CD4-positive, alpha-beta memory T cell (primary cell): ENCODE results near the gene NOL3. TPM values are rescaled to one million over a fixed set of nuclear protein-coding genes. Genes with fewer than 3 reads are reported as not detected.
A peak's percentile ranks its signal among the peaks of the same experiment; 100 is the strongest.

ENCODE experiments used
- CTCF ChIA-PET: fragments of 350-600 bp; sonication (Branson Sonifier 250); formaldehyde crosslinking; loops from one replicate; lab custom pipeline; 2021; ENCODE audit warnings: inconsistent platforms; ENCODE audit not compliant: partially characterized antibody; lab: Charles Lee
- POLR2A ChIA-PET: fragments of 350-600 bp; sonication (Branson Sonifier 250); formaldehyde crosslinking; loops from one replicate; lab custom pipeline; 2021; ENCODE audit not compliant: partially characterized antibody; lab: Charles Lee
- DNase-seq, 5 donors: peaks; one replicate each; pipeline versions ENCODE4 v3.0.0 to v3.0.0-alpha.2; 2020 to 2022; ENCODE audit warnings: mixed read lengths in 1 of 5
- H3K27ac ChIP-seq: one replicate; pipeline ENCODE4 v1.7.0; 2013; ENCODE audit warnings: low read depth, low read length
- H3K27me3 ChIP-seq: 2 replicates; pipeline ENCODE4 v1.7.0; 2013; ENCODE audit warnings: mild to moderate bottlenecking, low read length, moderate library complexity; ENCODE audit not compliant: insufficient read depth
- H3K36me3 ChIP-seq: 2 replicates; pipeline ENCODE4 v1.7.0; 2013; ENCODE audit warnings: mild to moderate bottlenecking, low read length, moderate library complexity; ENCODE audit not compliant: insufficient read depth
- H3K4me1 ChIP-seq: 2 replicates; pipeline ENCODE4 v1.7.0; 2013; ENCODE audit warnings: mild to moderate bottlenecking, low read length, moderate library complexity; ENCODE audit not compliant: insufficient read depth
- H3K4me3 ChIP-seq, 2 donors: one replicate each; pipeline ENCODE4 v1.7.0; 2013; ENCODE audit warnings: low read length in 2 of 2, mild to moderate bottlenecking in 1 of 2
- H3K9me3 ChIP-seq, 2 donors: one replicate each; pipeline ENCODE4 v1.7.0; 2013; ENCODE audit warnings: low read length in 2 of 2, control low read depth in 1 of 2; ENCODE audit not compliant: control insufficient read depth in 1 of 2
- H3K27ac Mint-ChIP-seq, 7 donors: one replicate each; pipeline ENCODE4 v1.8.0; 2020 to 2021; ENCODE audit warnings: mixed read lengths in 7 of 7, mild to moderate bottlenecking in 6 of 7, inconsistent platforms in 3 of 7, moderate library complexity in 3 of 7
- H3K27me3 Mint-ChIP-seq, 2 donors: one replicate each; pipeline ENCODE4 v1.8.0; 2020 to 2021; ENCODE audit warnings: mixed read lengths in 2 of 2
- H3K36me3 Mint-ChIP-seq, 2 donors: one replicate each; pipeline ENCODE4 v1.8.0; 2020 to 2021; ENCODE audit warnings: mixed read lengths in 2 of 2, inconsistent platforms in 1 of 2, mild to moderate bottlenecking in 1 of 2
- H3K4me1 Mint-ChIP-seq, 4 donors: one replicate each; pipeline ENCODE4 v1.8.0; 2020 to 2021; ENCODE audit warnings: mixed read lengths in 4 of 4, mild to moderate bottlenecking in 1 of 4
- H3K4me3 Mint-ChIP-seq, 8 donors: one replicate each; pipeline ENCODE4 v1.8.0; 2020 to 2021; ENCODE audit warnings: mixed read lengths in 8 of 8, mild to moderate bottlenecking in 7 of 8, moderate library complexity in 6 of 8, inconsistent platforms in 3 of 8
- H3K9me3 Mint-ChIP-seq, 8 donors: one replicate each; pipeline ENCODE4 v1.8.0; 2020 to 2021; ENCODE audit warnings: mixed read lengths in 8 of 8, mild to moderate bottlenecking in 5 of 8, inconsistent platforms in 3 of 8, moderate library complexity in 1 of 8
- intact Hi-C: fragments of 100-400 bp; cut with micrococcal nuclease; formaldehyde crosslinking; loops from one replicate; pipeline ENCODE4 v1.15.1; 2023
- polyA plus RNA-seq, 2 donors: library from polyadenylated mRNA; unstranded; fragments of 300-500 nt; fragmentation: Illumina TruSeq; gene quantifications; one replicate each; pipeline ENCODE4 v1.2.3, GENCODE V29; 2021
- total RNA-seq, 2 experiments: library from RNA; stranded (reverse); gene quantifications; one replicate each; pipeline ENCODE4 v1.2.3, GENCODE V29; 2021

NOL3 gene
- total and polyA plus RNA-seq, 4 experiments from 2014 or later, result 1.3 to 12.5 (median 5.7) TPM

- Histone ChIP-seq H3K4me3 (peak overlapping the region; percentile 64 to 95), H3K4me1 (peaks cover 79% of the 10 kb centered on the region), H3K27ac (peak overlapping the region; percentile 97), H3K27me3 (peaks cover 7% of the 10 kb centered on the region), H3K9me3 (no peaks in the 10 kb centered on the region), H3K36me3 (no peaks in the 10 kb centered on the region)
- Mint-ChIP-seq H3K27ac (peak overlapping the region; percentile 94 to 100 (median 99)), H3K9me3 (no peaks in the 10 kb centered on the region), H3K36me3 (peaks cover 4 to 18% of the 10 kb centered on the region in 2 donors), H3K27me3 (peaks cover 3% of the 10 kb centered on the region in 2 donors), H3K4me1 (peaks cover 36 to 73% (median 52%) of the 10 kb centered on the region in 4 donors), H3K4me3 (peak overlapping the region; percentile 92 to 96 (median 94))
- ChIA-PET CTCF (interaction anchor here (0.9 to 13.4 kb wide), 10 partner anchors 8 to 188 kb away, joined by 3 to 187 read pairs (median 10); partner anchors contain the start of genes B3GNT9, MATCAP1, NOL3 and TMEM208), POLR2A (interaction anchor here (0.6 to 13.1 kb wide), 25 partner anchors 6 to 555 kb away, joined by 3 to 320 read pairs (median 7); partner anchors contain the start of genes ATP6V0D1, B3GNT9, CBFB and CIAO2B)
- intact Hi-C loops, result loop anchor here (1.0 to 2.0 kb wide), 6 partner anchors 9 to 130 kb away; partner anchors contain the start of genes B3GNT9, CBFB, MATCAP1 and PHAF1
- peak; percentile 86 to 91 (median 88) for DNase-seq
These were observed 11.4 kb upstream of the NOL3 start for GRCh38 chr16:67158637-67159600.

GRCh38 chr16:67161595-67162058 is 8.7 kb upstream of the NOL3 start:
- intact Hi-C loops, result loop anchor here (2.0 to 5.0 kb wide), 3 partner anchors 65 to 215 kb away; partner anchors contain the start of genes FHOD1, SLC9A5 and TMEM208

GRCh38 chr16:67162506-67163163 is 7.7 kb upstream of the NOL3 start:
- ChIA-PET POLR2A (interaction anchor here (0.8 to 13.1 kb wide), 11 partner anchors 10 to 318 kb away, joined by 3 to 320 read pairs (median 7); partner anchors contain the start of genes ATP6V0D1, B3GNT9, CBFB and E2F4), CTCF (interaction anchor here (0.8 to 7.9 kb wide), 6 partner anchors 9 to 150 kb away, joined by 3 to 71 read pairs (median 10); no protein-coding TSS in a partner anchor)
- Mint-ChIP-seq H3K9me3 (no peaks in the 10 kb centered on the region), H3K36me3 (peaks cover 0 to 18% of the 10 kb centered on the region in 2 donors), H3K4me3 (peak overlapping the region; percentile 25 to 76 (median 56)), H3K4me1 (peaks cover 18 to 61% (median 33%) of the 10 kb centered on the region in 4 donors), H3K27ac (peak overlapping the region in 1 of 7 donors; percentile 35), H3K27me3 (peaks cover 13 to 18% of the 10 kb centered on the region in 2 donors)
- H3K9me3 ChIP-seq, result no peaks in the 10 kb centered on the region
- H3K4me3 ChIP-seq, result peak overlapping the region in 1 of 2 donors; percentile 54
- DNase-seq, result no peak
- H3K36me3 ChIP-seq, result no peaks in the 10 kb centered on the region
- no peak overlapping the region for H3K27ac ChIP-seq
- intact Hi-C loops, result loop anchor here (5.0 kb wide), 1 partner anchor 85 kb away; the partner anchor contains the start of genes FHOD1 and SLC9A5
- peaks cover 65% of the 10 kb centered on the region for H3K4me1 ChIP-seq
- peaks cover 25% of the 10 kb centered on the region for H3K27me3 ChIP-seq

More at GRCh38 chr16:67161595-67162058, 8.7 kb upstream of the NOL3 start:
- no peak for DNase-seq
- Histone ChIP-seq H3K4me3 (peak overlapping the region in 1 of 2 donors; percentile 95), H3K27ac (no peak overlapping the region), H3K4me1 (peaks cover 75% of the 10 kb centered on the region), H3K36me3 (no peaks in the 10 kb centered on the region), H3K9me3 (no peaks in the 10 kb centered on the region), H3K27me3 (peaks cover 19% of the 10 kb centered on the region)
- ChIA-PET POLR2A (interaction anchor here (0.9 to 13.1 kb wide), 11 partner anchors 9 to 319 kb away, joined by 3 to 320 read pairs (median 22); partner anchors contain the start of genes ATP6V0D1, B3GNT9, CBFB and EXOC3L1), CTCF (interaction anchor here (2.2 to 13.4 kb wide), 5 partner anchors 7 to 146 kb away, joined by 14 to 187 read pairs (median 58); partner anchors contain the start of genes MATCAP1 and NOL3)
- peak overlapping the region in 7 of 8 donors; percentile 42 to 92 (median 58) for H3K4me3 Mint-ChIP-seq
- H3K9me3 Mint-ChIP-seq, result no peaks in the 10 kb centered on the region
- H3K27me3 Mint-ChIP-seq, result peaks cover 8 to 13% of the 10 kb centered on the region in 2 donors
- H3K36me3 Mint-ChIP-seq, result peaks cover 4 to 18% of the 10 kb centered on the region in 2 donors
- peak overlapping the region in 1 of 7 donors; percentile 35 for H3K27ac Mint-ChIP-seq
- peaks cover 26 to 64% (median 43%) of the 10 kb centered on the region in 4 donors for H3K4me1 Mint-ChIP-seq

GRCh38 chr16:67163164-67163998 is 7.0 kb upstream of the NOL3 start:
- H3K4me3 Mint-ChIP-seq, result peak overlapping the region; percentile 8 to 81 (median 68)
- ChIA-PET POLR2A (interaction anchor here (0.8 to 13.1 kb wide), 12 partner anchors 10 to 183 kb away, joined by 3 to 320 read pairs (median 6); partner anchors contain the start of genes B3GNT9, CBFB, E2F4 and FHOD1), CTCF (interaction anchor here (0.8 to 7.9 kb wide), 7 partner anchors 10 to 202 kb away, joined by 3 to 71 read pairs (median 7); partner anchors contain the start of gene CES3)

GRCh38 chr16:67163999-67164558 is 6.3 kb upstream of the NOL3 start:
- ChIA-PET POLR2A (interaction anchor here (0.8 to 13.1 kb wide), 11 partner anchors 9 to 183 kb away, joined by 3 to 320 read pairs (median 4); partner anchors contain the start of genes B3GNT9, E2F4, MATCAP1 and NOL3), CTCF (interaction anchor here (1.4 to 7.9 kb wide), 5 partner anchors 11 to 146 kb away, joined by 4 to 71 read pairs (median 14); no protein-coding TSS in a partner anchor)
- Histone ChIP-seq H3K36me3 (no peaks in the 10 kb centered on the region), H3K27me3 (peaks cover 25% of the 10 kb centered on the region), H3K27ac (no peak overlapping the region), H3K4me1 (peaks cover 52% of the 10 kb centered on the region), H3K4me3 (peak overlapping the region in 1 of 2 donors; percentile 54), H3K9me3 (no peaks in the 10 kb centered on the region)
- H3K4me3 Mint-ChIP-seq, result peak overlapping the region; percentile 59 to 81 (median 70)
- H3K36me3 Mint-ChIP-seq, result peaks cover 0 to 13% of the 10 kb centered on the region in 2 donors
- peaks cover 17 to 22% of the 10 kb centered on the region in 2 donors for H3K27me3 Mint-ChIP-seq
- no peak overlapping the region for H3K27ac Mint-ChIP-seq
- intact Hi-C loops, result loop anchor here (5.0 kb wide), 1 partner anchor 83 kb away; the partner anchor contains the start of genes FHOD1 and SLC9A5
- no peaks in the 10 kb centered on the region for H3K9me3 Mint-ChIP-seq
- DNase-seq, result no peak
- peaks cover 5 to 53% (median 22%) of the 10 kb centered on the region in 4 donors for H3K4me1 Mint-ChIP-seq

More at GRCh38 chr16:67163164-67163998, 7.0 kb upstream of the NOL3 start:
- Histone ChIP-seq H3K4me1 (peaks cover 58% of the 10 kb centered on the region), H3K36me3 (no peaks in the 10 kb centered on the region), H3K27me3 (peaks cover 25% of the 10 kb centered on the region), H3K4me3 (peak overlapping the region in 1 of 2 donors; percentile 54), H3K9me3 (no peaks in the 10 kb centered on the region), H3K27ac (no peak overlapping the region)
- Mint-ChIP-seq H3K27ac (peak overlapping the region in 1 of 7 donors; percentile 48), H3K27me3 (peaks cover 15 to 21% of the 10 kb centered on the region in 2 donors), H3K4me1 (peaks cover 10 to 58% (median 26%) of the 10 kb centered on the region in 4 donors), H3K9me3 (no peaks in the 10 kb centered on the region), H3K36me3 (peaks cover 0 to 14% of the 10 kb centered on the region in 2 donors)
- peak; percentile 53 to 68 (median 60) for DNase-seq
- intact Hi-C loops, result loop anchor here (5.0 kb wide), 1 partner anchor 84 kb away; the partner anchor contains the start of genes FHOD1 and SLC9A5
